HG02870 (cell line): ENCODE results near the gene ADIPOQ.
A peak's percentile ranks its signal among the peaks of the same experiment; 100 is the strongest.
"Not testable (repeated sequence)": the region's sequence is repeated elsewhere in the genome, so short reads cannot be mapped to it uniquely, and the experiment has no call there.

Source experiments
- ATAC-seq: cut with Tn5 transposase; IDR thresholded peaks from one replicate; pipeline ENCODE4 v1.9.1; 2021; ENCODE audit warnings: mild to moderate bottlenecking, moderate library complexity; ENCODE audit not compliant: unreplicated experiment

ADIPOQ gene

GRCh38 chr3:186842426-186843038 lies at the start of gene ADIPOQ:
TSS of gene ADIPOQ (plus strand) at chr3:186842710. CDS start at chr3:186853059, 10,349 bp downstream.
- ATAC-seq: no peak

- no peak for ATAC-seq
These were observed 44.2 kb upstream of the ADIPOQ start for GRCh38 chr3:186798239-186798874.

- no peak for ATAC-seq
These were observed 42.2 kb upstream of the ADIPOQ start for GRCh38 chr3:186800285-186800684.

GRCh38 chr3:186802701-186803100 lies 39.8 kb upstream of the ADIPOQ start:
- ATAC-seq: no peak

- not testable (repeated sequence) for ATAC-seq
These were observed 39.1 kb upstream of the ADIPOQ start for GRCh38 chr3:186803447-186803846.

GRCh38 chr3:186806089-186807055 lies 36.1 kb upstream of the ADIPOQ start, which contains the start of gene RFC4:
TSS of gene RFC4 (minus strand) at chr3:186806482. CDS start at chr3:186804713, 1,769 bp downstream.
- peak; percentile 84 for ATAC-seq

- no peak for ATAC-seq
These were observed 35.3 kb upstream of the ADIPOQ start for GRCh38 chr3:186807231-186807630.

- ATAC-seq: no peak
These were observed 32.0 kb upstream of the ADIPOQ start for GRCh38 chr3:186810336-186810996.

- ATAC-seq: not testable (repeated sequence)
These were observed 31.2 kb upstream of the ADIPOQ start for GRCh38 chr3:186811313-186811712.

- no peak for ATAC-seq
These were observed 28.4 kb upstream of the ADIPOQ start for GRCh38 chr3:186814100-186814499.

GRCh38 chr3:186815435-186815834 lies 27.1 kb upstream of the ADIPOQ start:
- no peak for ATAC-seq

- ATAC-seq: no peak
These were observed 24.0 kb upstream of the ADIPOQ start for GRCh38 chr3:186818516-186818915.

GRCh38 chr3:186818956-186819355 lies 23.6 kb upstream of the ADIPOQ start:
- ATAC-seq: no peak

- no peak for ATAC-seq
These were observed 20.8 kb upstream of the ADIPOQ start for GRCh38 chr3:186821429-186822387.

GRCh38 chr3:186822388-186822759 lies 20.1 kb upstream of the ADIPOQ start:
- ATAC-seq: not testable (repeated sequence)

GRCh38 chr3:186823386-186823785 lies 19.1 kb upstream of the ADIPOQ start:
- no peak for ATAC-seq

- ATAC-seq: no peak
These were observed 17.9 kb upstream of the ADIPOQ start for GRCh38 chr3:186824430-186825139.

GRCh38 chr3:186825294-186825821 lies 17.2 kb upstream of the ADIPOQ start:
- no peak for ATAC-seq

- no peak for ATAC-seq
These were observed 16.6 kb upstream of the ADIPOQ start for GRCh38 chr3:186825872-186826409.
